ENCODE results near the gene WWOX. TPM values are rescaled to one million over a fixed set of nuclear protein-coding genes. Genes with fewer than 3 reads are reported as not detected.

WWOX gene
- total and polyA plus RNA-seq, 2 of the 8 experiments (the other 6 are each of a cell fraction or from before 2014, with no cell fraction given): 5.4 to 16.7 TPM

DNA sequence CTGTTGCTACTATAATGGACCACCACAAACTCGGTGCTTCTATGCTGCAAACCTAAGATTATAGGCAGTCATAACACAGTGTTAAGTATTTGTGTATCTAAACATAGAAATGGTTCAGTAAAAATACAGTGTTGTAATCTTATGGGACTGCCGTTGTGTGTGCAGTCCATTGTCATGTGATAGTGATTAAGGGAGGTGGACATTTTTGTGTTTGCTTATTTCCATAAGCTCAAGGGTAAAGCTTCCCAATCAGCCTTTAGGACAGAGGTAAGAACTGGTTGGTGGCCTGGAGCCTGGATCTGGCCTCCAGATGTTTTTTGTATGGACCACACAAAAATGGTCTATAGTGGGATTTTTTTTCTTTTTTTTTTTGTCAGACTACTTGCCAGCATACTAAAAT, 29.9 kb downstream of the WWOX start (continued):
- TF ChIP-seq, protein P1, sequence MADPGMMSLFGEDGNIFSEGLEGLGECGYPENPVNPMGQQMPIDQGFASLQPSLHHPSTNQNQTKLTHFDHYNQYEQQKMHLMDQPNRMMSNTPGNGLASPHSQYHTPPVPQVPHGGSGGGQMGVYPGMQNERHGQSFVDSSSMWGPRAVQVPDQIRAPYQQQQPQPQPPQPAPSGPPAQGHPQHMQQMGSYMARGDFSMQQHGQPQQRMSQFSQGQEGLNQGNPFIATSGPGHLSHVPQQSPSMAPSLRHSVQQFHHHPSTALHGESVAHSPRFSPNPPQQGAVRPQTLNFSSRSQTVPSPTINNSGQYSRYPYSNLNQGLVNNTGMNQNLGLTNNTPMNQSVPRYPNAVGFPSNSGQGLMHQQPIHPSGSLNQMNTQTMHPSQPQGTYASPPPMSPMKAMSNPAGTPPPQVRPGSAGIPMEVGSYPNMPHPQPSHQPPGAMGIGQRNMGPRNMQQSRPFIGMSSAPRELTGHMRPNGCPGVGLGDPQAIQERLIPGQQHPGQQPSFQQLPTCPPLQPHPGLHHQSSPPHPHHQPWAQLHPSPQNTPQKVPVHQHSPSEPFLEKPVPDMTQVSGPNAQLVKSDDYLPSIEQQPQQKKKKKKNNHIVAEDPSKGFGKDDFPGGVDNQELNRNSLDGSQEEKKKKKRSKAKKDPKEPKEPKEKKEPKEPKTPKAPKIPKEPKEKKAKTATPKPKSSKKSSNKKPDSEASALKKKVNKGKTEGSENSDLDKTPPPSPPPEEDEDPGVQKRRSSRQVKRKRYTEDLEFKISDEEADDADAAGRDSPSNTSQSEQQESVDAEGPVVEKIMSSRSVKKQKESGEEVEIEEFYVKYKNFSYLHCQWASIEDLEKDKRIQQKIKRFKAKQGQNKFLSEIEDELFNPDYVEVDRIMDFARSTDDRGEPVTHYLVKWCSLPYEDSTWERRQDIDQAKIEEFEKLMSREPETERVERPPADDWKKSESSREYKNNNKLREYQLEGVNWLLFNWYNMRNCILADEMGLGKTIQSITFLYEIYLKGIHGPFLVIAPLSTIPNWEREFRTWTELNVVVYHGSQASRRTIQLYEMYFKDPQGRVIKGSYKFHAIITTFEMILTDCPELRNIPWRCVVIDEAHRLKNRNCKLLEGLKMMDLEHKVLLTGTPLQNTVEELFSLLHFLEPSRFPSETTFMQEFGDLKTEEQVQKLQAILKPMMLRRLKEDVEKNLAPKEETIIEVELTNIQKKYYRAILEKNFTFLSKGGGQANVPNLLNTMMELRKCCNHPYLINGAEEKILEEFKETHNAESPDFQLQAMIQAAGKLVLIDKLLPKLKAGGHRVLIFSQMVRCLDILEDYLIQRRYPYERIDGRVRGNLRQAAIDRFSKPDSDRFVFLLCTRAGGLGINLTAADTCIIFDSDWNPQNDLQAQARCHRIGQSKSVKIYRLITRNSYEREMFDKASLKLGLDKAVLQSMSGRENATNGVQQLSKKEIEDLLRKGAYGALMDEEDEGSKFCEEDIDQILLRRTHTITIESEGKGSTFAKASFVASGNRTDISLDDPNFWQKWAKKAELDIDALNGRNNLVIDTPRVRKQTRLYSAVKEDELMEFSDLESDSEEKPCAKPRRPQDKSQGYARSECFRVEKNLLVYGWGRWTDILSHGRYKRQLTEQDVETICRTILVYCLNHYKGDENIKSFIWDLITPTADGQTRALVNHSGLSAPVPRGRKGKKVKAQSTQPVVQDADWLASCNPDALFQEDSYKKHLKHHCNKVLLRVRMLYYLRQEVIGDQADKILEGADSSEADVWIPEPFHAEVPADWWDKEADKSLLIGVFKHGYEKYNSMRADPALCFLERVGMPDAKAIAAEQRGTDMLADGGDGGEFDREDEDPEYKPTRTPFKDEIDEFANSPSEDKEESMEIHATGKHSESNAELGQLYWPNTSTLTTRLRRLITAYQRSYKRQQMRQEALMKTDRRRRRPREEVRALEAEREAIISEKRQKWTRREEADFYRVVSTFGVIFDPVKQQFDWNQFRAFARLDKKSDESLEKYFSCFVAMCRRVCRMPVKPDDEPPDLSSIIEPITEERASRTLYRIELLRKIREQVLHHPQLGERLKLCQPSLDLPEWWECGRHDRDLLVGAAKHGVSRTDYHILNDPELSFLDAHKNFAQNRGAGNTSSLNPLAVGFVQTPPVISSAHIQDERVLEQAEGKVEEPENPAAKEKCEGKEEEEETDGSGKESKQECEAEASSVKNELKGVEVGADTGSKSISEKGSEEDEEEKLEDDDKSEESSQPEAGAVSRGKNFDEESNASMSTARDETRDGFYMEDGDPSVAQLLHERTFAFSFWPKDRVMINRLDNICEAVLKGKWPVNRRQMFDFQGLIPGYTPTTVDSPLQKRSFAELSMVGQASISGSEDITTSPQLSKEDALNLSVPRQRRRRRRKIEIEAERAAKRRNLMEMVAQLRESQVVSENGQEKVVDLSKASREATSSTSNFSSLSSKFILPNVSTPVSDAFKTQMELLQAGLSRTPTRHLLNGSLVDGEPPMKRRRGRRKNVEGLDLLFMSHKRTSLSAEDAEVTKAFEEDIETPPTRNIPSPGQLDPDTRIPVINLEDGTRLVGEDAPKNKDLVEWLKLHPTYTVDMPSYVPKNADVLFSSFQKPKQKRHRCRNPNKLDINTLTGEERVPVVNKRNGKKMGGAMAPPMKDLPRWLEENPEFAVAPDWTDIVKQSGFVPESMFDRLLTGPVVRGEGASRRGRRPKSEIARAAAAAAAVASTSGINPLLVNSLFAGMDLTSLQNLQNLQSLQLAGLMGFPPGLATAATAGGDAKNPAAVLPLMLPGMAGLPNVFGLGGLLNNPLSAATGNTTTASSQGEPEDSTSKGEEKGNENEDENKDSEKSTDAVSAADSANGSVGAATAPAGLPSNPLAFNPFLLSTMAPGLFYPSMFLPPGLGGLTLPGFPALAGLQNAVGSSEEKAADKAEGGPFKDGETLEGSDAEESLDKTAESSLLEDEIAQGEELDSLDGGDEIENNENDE (IDR thresholded peaks at IDR 0.05; ENCODE audit: insufficient replicate concordance, low read length): no peak
- TF ChIP-seq ZNF274 (IDR thresholded peaks at IDR 0.05; ENCODE audit: borderline replicate concordance, extremely low read depth, low read length) (no peak), POLR2AphosphoS5 (IDR thresholded peaks at IDR 0.05; ENCODE audit: low read depth, low read length) (no peak), TAF1 (IDR thresholded peaks at IDR 0.05; ENCODE audit: low read depth, low read length) (no peak), SP4 (IDR thresholded peaks at IDR 0.05; ENCODE audit: low read length) (no peak), EGR1 (IDR thresholded peaks at IDR 0.05; ENCODE audit: borderline replicate concordance, low read depth, low read length) (no peak), RNF2 (IDR thresholded peaks at IDR 0.05; ENCODE audit: borderline replicate concordance, low read depth, low read length, missing control alignments, poor library complexity, severe bottlenecking) (no peak), JUN (IDR thresholded peaks at IDR 0.05; ENCODE audit: low read depth, low read length) (no peak), NRF1 (IDR thresholded peaks at IDR 0.05; ENCODE audit: low read depth, low read length) (no peak), SUZ12 (IDR thresholded peaks at IDR 0.05; ENCODE audit: low read length) (no peak), GTF2F1 (IDR thresholded peaks at IDR 0.05; ENCODE audit: borderline replicate concordance, low read depth, low read length) (no peak)
- TF ChIP-seq, protein P2, sequence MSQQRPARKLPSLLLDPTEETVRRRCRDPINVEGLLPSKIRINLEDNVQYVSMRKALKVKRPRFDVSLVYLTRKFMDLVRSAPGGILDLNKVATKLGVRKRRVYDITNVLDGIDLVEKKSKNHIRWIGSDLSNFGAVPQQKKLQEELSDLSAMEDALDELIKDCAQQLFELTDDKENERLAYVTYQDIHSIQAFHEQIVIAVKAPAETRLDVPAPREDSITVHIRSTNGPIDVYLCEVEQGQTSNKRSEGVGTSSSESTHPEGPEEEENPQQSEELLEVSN (IDR thresholded peaks at IDR 0.05): no peak

All from H1 (cell line).